HG03469 (cell line): ENCODE measurements around the gene HCK.

Experiments
- ATAC-seq: cut with Tn5 transposase; IDR thresholded peaks from one replicate; pipeline ENCODE4 v1.9.1; 2021; ENCODE audit warnings: mild to moderate bottlenecking, moderate library complexity, moderate number of reproducible peaks; ENCODE audit not compliant: unreplicated experiment

Gene HCK

DNA sequence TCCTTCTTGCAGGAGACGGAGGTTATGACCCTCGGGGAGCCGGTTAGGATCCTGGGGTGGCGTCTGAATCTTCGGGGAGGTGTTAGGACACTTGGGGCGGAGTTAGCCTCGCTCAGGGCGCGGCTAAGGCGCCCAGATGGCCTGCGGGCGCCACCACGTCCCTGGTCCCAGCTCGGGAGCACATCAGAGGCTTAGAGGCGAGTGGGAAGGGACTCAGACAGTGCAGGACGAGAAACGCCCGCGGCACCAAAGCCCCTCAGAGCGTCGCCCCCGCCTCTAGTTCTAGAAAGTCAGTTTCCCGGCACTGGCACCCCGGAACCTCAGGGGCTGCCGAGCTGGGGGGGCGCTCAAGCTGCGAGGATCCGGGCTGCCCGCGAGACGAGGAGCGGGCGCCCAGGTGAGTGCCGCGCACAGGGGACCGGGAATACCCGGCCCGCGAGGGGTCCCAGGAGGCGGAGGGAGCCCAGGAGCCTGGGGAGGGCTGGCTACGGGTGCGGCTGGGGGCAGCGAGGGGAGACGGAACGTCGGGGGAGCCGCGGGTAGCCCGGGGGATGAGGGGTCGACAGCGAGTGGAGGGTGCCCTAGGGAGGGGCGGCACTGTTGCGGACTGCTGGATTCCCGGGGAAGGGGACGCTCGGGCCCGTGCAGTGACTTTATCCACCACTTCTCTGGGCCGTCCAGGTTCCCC lies at the start of gene HCK:
Gene HCK (plus strand): TSS at position 153 of the 688 bp plus-strand sequence.
- ATAC-seq, result no peak

DNA sequence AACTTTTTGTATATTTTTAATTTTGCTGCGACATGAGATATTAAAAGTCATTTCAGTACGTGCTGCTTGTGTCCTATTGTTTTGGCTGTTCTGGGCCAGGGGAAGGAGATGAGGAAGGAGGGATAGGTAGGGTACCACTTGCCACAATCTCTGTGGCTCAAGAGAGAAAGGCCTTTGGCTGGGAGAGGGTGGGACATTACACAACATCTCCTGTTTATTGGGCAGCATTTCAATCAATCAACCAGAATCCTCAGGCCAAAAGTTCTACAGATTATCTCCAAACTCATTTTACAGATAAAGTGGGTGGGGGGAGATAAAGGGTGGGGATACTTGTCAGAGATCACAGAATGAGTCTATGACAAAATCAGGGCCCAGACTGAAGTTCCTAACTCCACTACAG lies 48.7 kb upstream of the HCK start:
- ATAC-seq, result no peak

DNA sequence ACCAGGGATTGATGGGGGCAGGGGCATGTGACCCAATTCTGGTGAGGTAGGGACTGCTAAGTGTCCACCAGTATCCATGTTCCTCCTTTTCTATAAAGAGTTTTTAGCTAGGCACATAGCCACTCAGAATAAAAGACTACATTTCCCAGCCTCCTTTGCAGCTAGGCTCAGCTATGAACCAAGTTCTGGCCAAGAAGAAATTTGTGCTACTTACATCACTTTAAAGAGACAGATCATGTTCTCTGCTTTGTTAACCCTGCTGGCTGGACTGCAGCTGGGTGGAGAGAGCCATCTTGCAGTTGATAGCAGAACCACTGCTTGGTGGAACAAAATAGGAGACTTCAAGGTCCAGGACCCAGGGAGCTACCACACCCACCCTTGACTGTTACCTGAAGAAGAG lies 47.1 kb upstream of the HCK start:
- ATAC-seq, result no peak

DNA sequence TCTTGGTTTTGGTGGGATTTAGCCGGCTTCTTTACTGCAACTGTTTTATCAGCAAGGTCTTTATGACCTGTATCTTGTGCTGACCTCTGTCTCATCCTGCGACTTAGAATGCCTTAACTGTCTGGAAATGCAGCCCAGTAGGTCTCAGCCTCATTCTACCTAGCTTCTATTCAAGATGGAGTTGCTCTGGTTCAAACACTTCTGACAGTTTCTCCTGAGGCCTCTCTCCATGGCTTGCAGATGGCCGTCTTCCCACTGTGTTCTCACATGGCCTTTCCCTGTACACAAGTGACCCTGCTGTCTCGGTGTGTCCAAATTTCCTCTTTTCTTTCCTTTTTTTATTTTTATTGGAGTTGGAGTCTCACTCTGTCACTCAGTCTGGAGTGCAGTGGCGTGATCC lies 46.0 kb upstream of the HCK start:
- no peak for ATAC-seq

DNA sequence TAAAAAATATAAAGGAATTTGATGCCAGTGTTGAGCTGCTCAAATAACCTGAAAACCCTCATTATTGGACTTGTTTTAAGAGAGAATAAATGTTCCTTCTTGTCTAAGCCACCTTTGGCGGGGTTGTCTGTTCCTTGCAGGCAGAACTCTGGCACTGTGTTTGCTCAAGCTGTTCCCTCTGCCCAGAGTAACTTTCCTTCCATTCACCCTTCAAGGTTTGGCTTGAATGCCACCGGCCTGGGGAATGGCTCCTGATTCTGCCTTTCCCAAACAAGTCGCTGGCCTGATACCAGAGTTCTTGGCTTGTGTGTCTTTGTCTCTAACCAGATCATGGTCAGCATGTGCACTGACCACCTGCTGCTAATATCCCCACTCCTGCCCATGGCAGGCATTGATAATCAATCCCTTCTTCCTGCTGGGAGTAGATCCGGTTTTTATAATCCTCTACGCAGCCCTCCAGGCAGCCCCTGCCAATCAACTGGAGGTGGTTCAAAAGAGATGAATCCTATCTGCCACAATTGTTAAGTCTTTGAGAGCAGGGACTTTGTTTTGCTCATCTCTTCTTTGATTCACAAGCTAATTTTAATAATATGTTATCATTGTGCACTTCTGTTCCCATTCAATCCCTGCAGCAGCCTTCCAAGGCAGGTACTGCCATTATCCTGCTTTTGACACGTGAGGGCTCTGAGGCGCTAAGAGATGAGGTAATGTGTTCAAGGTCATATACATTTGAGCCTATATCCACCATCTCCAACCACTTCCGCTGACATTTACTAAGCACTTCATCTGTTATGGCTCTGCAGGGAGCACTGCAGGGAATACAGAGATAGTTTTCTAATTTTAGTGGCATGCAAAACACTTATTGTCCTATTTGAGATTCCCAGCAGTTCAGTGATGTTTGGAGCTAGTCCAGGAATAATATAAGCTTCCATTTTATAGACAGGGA lies 44.9 kb upstream of the HCK start:
- no peak for ATAC-seq

DNA sequence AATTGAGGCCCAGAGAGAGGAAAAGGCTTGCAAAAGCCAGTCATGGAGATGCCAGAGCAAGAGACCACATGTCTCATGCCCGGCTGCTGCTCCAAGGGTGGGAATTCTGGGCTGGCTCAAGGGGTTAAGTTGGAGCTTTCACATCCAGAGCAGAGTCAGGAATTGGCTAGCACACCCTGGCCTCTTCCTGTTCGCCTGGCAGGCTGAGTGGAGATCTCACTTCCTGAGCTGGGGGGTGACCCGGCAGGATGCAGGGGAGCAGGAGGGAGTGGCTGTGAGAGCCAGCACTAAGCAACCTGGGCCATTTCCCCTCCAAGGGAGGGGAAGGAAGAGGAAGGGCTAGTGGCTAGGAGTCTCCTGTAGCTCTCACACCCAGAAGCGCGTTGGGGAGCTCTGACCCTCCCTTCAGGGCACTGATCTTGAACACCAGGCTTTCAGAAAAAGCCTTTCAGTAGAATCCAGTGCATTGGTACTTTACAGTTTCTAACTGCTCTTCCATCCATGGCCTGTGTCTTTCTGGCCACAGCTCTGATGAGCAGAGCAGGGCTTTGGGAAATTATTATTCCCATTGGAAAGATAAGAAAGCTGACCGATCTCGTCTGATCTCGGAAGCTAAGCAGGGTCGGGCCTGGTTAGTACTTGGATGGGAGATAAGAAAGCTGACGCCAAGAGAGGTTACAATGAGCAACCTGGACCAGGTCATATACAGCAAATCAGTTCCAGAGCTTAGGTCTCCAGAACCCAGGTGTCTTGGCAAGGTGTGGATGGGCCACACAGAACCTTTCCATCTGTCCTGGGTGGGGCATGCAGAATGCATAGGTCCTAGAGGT lies 44.0 kb upstream of the HCK start:
- ATAC-seq, result no peak

DNA sequence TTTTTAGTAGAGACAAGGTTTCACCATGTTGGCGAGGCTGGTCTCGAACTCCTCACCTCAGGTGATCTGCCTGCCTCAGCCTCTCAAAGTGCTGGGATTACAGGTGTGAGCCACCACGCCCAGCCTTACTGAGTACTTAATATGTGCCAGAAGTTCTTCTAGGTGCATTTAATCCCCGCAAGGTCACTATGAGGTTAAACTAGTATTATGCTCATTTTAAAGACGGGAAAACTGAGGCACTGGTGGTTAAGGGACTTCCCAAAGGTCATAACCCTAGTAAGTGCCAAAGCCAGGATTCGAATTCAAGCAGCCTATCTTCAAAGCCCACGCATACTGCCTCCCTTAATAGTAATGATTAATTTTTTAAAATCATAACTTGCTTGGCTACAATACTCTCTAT lies 42.5 kb upstream of the HCK start:
- no peak for ATAC-seq

DNA sequence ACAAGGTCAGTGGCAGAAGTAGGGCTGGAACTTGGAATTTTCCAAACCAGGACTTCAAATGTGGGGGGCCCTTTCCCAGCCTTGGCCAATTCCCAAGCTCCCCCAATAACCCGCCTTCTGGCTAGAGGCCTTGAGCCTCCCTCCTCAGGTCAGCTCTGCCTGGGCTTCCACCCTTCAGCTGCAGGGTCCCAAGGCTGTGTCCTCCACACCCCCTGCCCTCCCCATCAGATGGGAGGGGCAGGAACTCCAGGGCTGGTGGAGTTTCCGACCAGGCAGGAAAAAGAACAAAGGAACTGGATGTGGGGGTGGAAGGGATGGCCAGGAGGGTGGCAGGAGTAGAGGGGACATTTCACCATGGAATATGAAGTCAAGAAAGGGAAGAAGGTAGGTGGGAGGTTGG lies 41.9 kb upstream of the HCK start, which contains the start of gene CCM2L:
Gene CCM2L (plus strand): TSS at position 338 of the 400 bp plus-strand sequence. CDS start 17 bp downstream, at position 355.
- ATAC-seq, result no peak

DNA sequence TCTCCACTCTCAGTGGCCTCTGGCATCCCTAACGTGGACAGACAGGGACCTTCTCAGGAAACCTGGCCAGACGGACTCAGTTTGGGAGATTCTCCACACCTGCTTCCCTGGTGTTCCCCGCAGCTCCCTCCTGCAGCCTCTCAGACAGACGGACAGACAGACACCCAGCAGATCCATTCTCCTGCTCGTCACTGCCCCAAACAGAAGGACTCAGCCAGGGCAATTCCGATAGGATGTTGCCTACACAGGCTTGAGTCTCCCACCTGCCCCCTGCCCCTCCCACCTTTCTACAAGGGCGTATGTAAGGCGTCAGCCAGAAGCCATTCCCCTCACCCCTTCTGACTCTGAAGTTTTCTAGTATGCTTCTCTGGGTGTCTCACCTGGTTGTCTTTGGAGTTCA lies 41.4 kb upstream of the HCK start:
- no peak for ATAC-seq

DNA sequence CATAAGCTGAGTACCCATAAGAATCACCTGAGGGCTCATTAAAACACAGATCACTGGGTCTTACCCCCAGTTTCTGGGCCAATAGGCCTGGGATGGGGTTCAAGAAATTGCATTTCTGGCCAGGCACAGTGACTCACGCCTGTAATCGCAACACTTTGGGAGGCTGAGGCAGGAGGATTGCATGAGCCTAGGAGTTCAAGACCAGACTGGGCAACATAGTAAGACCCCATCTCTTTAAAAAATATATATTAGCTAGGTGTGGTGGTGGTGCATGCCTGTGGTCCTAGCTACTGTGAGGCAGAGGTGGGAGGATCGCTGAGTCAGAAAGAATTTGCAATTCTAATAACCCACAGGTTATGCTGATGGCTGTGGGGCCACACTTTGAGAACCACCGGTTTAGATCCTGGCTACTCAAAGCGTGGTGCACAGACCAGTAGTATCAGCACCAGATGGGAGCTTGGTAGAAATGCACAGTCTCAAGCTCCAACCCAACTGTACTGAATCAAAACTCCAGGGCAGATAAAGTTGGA lies 39.8 kb upstream of the HCK start:
- ATAC-seq, result no peak

DNA sequence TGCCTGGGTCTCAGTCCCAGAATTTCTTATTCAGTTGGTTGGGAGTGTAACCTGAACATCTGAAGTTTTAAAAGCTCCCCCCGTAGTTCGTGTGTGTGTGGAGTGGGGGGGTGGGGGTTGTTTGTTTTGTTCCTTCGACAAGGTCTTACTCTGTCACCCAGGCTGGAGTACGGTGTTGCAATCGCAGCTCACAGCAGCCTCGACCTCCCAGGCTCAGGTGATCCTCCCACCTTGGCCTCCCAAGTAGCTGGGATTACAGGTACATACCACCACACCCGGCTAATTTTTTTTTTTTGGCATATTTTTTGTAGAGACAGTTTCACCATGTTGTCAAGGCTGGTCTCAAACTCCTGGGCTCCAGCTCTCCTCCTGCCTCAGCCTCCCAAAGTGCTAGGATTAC lies 38.7 kb upstream of the HCK start:
- ATAC-seq, result no peak

DNA sequence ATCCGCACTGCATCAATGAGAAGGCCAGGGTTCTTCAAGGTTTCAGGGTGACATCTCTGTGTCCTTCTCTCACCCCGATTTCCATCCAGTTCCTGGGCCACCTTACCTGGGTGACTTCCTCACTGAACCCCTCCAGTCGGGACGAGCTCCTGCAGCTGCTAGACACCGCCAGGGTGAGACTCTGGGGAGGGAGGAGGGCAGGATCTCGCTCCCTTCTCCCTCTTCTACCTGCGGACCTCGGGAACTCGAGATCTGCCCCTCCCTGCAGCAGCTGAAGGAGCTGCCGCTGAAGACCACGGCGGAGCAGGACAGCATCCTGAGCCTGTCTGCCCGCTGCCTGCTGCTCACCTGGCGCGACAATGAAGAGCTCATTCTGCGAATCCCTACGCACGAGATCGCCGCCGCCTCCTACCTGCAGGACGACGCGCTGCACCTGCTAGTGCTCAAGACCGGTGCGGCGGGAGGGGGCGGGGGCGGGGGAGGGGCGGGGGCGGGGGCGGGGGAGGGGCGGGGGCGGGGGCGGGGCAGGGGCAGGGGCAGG lies 34.3 kb upstream of the HCK start:
- no peak for ATAC-seq

DNA sequence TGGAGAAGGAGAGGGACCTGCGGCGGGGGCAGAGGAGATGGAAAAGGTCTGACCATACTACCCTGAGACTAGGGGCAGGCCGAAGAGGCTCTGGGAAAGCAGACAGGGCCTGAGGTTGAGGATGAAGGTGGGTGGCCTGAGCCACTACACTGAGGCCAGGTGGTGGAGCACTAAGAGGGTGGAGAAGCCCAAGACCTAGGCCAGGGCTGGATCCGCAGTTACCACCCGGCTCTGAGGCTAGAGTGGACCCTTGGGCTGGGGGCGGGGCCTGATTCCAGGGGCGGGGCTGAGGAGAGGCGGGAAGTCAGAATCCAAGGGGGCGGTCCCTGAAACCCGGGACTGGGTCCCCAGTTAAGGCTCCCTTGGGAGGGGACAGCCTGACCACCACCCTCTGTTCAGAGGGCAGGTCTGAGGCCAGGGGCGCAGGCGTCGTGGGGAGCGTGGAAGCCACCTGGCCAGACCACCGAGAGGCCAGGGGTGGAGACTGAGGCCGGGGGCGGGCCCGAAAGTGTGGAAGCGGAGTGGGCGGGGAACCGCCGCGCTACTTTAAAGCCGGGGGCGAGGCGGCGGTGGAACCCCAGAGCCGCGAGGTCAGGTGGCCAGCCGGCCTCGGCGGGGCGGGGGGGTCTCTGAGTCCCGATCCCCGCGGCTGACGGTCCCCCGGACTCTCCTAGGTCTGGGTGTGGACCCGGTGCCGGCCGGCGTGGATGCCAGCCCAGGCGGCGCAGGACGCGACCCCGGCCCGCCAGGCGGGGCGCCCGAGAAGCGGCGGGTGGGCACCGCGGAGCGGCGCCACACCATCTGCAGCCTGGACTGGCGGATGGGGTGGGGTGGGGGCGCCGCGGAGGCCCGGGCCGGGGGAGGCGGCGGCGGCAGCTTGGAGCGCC lies 33.5 kb upstream of the HCK start:
- no peak for ATAC-seq

DNA sequence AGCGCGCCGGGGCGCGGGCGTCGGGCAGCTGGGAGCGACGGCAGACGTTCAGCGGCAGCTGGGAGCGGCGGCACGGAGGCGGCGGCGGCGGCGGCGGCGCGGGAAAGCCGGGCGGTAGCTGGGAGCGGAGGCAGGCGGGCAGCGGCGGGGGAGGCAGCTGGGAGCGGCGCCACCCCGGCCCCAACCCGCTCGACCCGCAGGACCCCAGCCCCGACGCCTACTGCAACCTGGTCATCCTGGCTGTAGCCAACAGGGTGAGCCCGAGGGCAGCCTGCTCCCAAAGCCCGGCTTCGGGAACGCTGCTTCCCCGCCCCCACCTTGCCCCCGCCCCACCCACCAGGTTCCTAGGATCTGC lies 32.9 kb upstream of the HCK start:
- no peak for ATAC-seq

DNA sequence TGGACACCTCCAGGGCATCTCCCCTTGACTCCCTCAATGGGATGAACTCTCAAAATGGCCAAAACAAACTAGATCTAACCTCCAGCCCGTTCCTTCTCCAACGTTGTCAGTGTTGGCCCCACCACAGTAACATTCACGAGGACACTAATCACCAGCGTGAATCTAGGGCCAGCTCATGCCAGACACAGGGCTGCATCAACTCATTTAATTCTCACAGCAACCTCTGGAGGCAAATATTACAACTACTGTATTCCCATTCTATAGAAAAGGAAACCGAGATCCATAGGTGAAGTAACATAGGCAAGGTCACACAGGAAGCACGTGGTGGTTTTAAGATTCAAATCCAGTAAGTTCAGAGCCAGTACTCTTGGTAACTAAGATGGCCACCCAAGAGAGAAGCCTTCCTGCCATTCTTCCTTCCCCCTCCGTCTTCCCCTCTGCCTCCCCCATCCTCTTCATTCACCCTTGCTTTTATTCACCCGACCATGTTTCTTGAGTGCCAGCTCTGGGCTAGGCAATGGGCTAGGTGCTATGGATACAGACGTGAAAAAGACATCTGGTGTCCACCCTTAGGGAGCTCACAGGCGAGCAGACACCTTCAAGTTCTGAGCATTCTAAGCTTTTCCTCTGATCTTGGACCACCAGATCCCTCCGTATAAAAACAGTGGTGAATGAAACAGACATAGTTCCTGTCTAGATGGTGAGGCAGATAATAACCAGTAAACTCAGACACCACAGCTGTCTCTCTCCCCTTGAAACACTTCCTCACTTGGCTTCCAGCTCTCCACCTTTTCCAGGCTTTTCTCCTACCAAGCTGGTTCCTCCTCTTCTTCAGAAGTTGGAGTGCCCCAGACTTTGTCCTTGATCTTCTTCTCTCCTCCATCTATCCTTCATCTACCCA lies 32.2 kb upstream of the HCK start:
- ATAC-seq, result no peak

DNA sequence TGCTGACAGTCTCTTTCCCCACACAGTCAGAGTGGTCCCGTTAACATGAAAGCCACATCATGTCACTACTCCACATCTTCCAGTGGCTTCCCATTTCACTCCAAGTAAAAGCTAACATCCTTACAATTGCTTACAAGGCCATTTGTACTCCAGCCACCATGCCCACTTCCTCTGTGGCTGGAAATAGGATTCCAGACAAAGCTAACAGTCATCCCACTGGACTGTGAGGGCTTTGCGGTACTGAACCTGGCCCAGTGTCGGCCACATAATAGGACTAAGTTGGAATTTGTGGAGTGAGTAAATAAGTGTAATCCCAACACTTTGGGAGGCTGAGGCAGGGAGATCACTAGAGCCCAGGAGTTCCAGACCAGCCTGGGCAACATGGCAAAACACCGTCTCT lies 31.0 kb upstream of the HCK start:
- ATAC-seq, result no peak

DNA sequence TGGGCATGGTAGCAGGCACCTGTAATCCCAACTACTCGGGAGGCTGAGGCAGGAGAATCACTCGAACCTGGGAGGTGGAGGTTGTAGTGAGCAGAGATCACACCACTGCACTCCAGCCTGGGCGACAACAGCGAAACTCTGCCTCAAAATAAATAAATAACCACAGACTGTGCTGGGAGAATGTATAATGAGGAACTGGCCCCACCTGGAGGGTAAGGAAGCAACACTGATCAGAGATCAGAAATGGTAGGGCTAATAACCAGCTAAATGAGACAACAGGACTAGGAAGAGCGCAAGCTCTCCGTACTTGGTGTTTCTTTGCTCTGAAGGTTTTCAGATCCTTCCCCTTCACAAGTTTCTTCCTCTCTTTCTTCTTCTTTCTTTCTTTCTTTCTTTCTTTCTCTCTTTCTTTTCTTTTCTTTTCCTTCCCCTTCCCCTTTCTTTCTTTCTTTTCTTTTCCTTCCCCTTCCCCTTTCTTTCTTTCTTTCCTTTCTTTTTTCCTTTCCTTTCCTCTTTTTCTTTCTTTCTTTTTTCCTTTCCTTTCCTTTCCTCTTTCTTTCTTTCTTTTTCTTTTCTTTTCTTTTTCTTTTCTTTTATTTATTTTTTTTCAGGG lies 27.3 kb upstream of the HCK start:
- no peak for ATAC-seq

DNA sequence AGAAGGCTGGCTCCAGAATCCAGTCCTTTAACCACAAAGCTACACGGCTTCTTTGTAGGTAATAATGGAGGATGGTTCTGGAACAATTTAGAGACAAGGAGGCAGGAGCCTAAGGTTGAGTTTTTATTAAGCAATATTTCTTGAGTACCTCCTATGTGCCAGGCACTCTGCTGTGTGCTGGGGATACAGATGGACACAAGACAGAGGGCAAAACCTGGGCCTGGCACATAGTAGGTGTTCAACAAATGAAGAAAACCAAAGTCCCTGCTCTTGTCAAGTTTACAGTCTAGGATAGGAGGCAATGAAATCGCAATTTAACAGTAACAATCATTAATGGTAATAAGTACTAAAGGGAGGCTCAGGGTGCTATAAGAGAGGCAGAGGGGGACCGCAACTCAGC lies 24.4 kb upstream of the HCK start:
- no peak for ATAC-seq
